HS-5 (cell line): ENCODE measurements around the gene CGB8.
"Not testable (repeated sequence)": the region's sequence is repeated elsewhere in the genome, so short reads cannot be mapped to it uniquely, and the experiment has no call there.

ENCODE experiments used
- DNase-seq: peaks from one replicate; pipeline ENCODE4 v3.0.0-alpha.2; 2012; ENCODE audit warnings: low read depth

The CGB8 gene

GRCh38 chr19:49064768-49065611 is 16.1 kb upstream of the CGB8 start, which contains the start of gene NTF4:
Gene NTF4, minus strand, starts transcription at chr19:49064818. Its CDS starts 2,821 bp downstream, at chr19:49061997.
- DNase-seq = no peak

GRCh38 chr19:49064029-49064629 is 15.2 kb upstream of the CGB8 start:
- DNase-seq = no peak

DNA sequence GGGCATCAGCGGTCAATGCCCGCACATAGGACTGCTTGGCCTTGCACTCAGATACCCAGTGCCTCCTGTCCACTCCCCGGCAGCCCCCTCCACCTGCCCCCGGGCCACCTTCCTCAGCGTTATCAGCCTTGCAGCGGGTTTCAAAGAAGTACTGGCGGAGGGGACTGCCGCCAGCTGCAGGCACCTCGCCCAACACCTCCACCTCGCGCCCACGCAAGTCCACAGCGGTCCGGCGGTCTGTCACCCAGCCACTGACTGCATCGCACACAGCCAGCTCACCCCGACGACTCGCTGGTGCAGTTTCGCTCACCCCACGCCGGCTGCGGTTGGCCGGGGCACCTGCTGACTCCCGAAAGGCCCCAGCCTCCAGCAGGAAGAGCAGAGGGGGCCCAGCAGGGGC is 12.5 kb upstream of the CGB8 start:
- no peak for DNase-seq

GRCh38 chr19:49061000-49061399 is 12.1 kb upstream of the CGB8 start:
- no peak for DNase-seq

DNA sequence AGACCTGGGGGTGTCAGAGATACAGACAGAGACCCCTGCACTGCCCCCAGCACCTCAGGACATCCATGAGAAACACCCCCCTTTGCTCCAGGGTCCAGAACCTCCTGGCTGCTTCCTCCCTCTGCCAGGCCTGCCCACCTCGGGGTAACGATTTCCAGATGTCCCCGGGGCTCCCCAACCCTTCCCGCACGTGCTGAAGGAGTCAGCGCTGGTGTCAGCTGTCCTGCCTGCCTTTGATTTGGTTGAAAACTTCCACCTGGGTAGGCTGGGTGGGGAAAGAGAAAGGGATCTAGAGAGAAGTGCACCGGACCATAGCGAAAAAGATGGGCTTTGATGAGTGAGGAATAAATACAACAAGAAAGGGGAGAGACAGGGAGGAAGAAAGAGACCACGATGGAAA is 10.1 kb upstream of the CGB8 start:
- no peak for DNase-seq

DNA sequence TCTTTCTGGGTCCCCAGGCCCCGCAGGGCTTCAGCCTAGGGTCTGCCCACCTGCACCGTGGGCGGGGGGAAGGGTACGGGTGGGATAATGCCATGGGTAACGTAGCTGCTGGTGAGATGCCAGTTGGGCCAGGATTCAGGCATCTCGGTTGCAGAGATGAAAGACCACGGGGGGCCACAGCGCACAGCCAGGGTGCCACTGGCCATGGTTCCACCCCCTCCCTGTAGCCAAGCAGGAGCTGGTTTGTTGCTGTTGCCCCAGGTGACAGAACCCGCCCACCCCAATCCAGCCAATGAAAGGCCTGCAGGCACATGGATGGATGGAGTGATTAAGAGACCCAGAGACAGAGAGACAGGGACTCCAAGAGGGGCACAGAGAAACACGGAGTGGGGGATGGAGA is 9.7 kb upstream of the CGB8 start:
- DNase-seq = no peak

DNA sequence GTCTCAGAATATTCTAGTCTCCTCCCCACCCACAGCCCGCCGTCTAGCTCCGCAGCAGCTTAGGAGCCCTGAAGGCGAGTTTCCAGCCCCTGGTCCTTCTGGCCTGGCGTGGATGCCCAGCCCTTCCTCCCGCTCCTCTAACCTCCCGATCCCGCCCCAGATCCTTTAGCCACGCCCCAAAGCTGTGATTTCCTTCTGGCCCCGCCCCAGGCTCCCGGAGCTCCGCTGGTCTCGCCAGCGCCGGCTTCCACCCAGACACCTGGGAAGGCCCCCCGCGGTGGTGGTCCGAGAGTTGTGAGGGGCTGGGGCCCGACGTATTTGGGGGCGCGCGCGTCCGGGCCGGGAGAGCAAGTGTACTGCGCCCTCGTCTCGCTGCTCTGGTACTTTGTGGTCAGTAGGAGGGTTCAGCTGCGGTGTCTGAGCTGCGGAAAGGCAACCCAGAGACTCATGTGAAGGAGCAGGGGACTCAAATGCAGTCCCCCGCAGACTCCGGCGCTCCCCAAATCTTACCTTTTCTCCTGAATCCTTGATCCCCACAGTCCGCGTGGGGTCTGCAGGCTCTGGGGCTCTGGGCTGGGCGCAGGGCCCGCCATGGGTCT is 8.8 kb upstream of the CGB8 start, which contains the start of gene CGB7:
Gene CGB7 (minus strand): TSS at position 114 of the 599 bp plus-strand sequence. CDS start 2,374 bp downstream, outside the sequence.
- DNase-seq = no peak

GRCh38 chr19:49056902-49057596 is 8.1 kb upstream of the CGB8 start:
- not testable (repeated sequence) for DNase-seq

GRCh38 chr19:49056101-49056901 is 7.4 kb upstream of the CGB8 start:
- no peak for DNase-seq

- not testable (repeated sequence) for DNase-seq
Observed at GRCh38 chr19:49050376-49051033, 1.6 kb upstream of the CGB8 start.

DNA sequence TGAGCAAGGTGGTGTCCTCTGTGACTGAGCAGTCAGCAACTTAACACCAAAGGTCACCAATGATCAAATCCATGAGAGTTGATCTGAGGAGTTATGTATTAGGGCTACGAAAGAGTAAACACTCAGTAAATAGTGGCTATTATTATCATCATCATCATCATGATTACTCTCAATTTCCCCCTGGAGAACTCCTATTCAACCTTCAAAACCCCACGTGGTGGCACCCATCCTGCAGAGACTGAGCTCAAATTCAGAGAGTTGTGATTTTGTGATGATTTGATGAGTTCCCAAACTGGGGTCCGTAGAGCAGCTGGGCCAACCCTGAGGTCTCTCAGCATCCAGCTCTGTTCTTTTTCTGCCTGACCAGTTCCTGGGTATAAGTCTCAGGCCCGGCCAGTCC is 923 bp upstream of the CGB8 start:
- not testable (repeated sequence) for DNase-seq

DNA sequence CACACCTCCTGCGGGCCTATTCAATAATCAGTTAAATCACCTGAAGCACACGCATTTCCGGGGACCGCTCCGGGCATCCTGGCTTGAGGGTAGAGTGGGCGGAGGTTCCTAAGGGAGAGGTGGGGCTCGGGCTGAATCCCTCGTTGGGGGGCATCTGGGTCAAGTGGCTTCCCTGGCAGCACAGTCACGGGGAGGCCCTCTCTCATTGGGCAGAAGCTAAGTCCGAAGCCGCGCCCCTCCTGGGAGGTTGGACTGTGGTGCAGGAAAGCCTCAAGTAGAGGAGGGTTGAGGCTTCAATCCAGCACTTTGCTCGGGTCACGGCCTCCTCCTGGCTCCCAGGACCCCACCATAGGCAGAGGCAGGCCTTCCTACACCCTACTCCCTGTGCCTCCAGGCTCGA is 5.4 kb downstream of the CGB8 start, which contains the start of gene CGB5:
Gene CGB5 (plus strand): TSS at position 301 of the 400 bp plus-strand sequence. CDS start 362 bp downstream, outside the sequence.
- not testable (repeated sequence) for DNase-seq

DNA sequence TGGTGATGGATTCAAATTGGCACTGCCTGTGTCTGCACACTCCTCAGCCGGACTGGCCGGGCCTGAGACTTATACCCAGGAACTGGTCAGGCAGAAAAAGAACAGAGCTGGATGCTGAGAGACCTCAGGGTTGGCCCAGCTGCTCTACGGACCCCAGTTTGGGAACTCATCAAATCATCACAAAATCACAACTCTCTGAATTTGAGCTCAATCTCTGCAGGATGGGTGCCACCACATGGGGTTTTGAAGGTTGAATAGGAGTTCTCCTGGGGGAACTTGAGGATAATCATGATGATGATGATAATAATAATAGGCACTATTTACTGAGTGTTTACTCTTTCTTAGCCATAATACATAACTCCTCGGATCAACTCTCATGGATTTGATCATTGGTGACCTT is 6.2 kb downstream of the CGB8 start:
- not testable (repeated sequence) for DNase-seq

- DNase-seq = no peak
Observed at GRCh38 chr19:49042177-49042576, 6.7 kb downstream of the CGB8 start.

DNA sequence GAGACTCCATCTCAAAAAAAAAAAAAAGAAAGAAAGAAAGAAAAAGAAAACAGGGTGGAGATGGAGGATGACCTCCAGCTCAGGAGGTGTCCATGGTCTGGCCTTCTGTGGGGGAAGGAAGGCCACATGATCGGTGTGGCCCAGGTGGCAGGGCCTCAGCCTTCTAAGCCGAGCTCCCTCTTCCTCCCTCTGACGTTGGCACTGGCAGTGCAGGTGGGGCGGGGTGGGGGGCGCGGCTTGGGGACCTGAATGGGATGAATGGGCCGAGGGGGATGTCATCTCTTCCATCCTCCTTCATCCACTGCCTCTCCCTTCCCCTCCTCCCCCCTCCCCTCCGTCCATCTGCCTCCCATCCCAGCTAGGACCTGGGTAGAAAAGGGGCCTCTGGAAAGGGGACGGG is 9.2 kb downstream of the CGB8 start:
- not testable (repeated sequence) for DNase-seq

- DNase-seq = not testable (repeated sequence)
Observed at GRCh38 chr19:49038557-49039276, 10.2 kb downstream of the CGB8 start.

DNA sequence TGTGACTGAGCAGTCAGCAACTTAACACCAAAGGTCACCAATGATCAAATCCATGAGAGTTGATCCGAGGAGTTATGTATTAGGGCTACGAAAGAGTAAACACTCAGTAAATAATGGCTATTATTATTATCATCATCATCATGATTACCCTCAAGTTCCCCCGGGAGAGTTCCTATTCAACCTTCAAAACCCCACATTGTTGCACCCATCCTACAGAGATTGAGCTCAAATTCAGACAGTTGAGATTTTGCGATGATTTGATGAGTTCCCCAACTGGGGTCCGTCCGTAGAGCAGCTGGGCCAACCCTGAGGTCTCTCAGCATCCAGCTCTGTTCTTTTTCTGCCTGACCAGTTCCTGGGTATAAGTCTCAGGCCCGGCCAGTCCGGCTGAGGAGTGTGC is 10.8 kb downstream of the CGB8 start:
- DNase-seq = not testable (repeated sequence)

GRCh38 chr19:49036815-49037214 is 12.1 kb downstream of the CGB8 start, which contains the start of gene CGB1:
Gene CGB1, minus strand, starts transcription at chr19:49036895. Its CDS starts 184 bp downstream, at chr19:49036711.
- DNase-seq = not testable (repeated sequence)

GRCh38 chr19:49031642-49032301 is 17.1 kb downstream of the CGB8 start, which contains the start of gene CGB2:
Gene CGB2, plus strand, starts transcription at chr19:49031890. Its CDS starts 206 bp downstream, at chr19:49032096.
- DNase-seq = not testable (repeated sequence)
